DOHH2 (cell line): ENCODE results near the gene SCG3.

Experiments
- CTCF ChIP-seq: fragments of 200-600 bp; sonication (generic); IDR thresholded peaks from one replicate; pipeline ENCODE4 v1.5.1; 2014; ENCODE audit warnings: antibody characterized with exemption, mild to moderate bottlenecking, low read depth, low read length; ENCODE audit not compliant: poor library complexity, severe bottlenecking
- EZH2phosphoT487 ChIP-seq: fragments of 200-600 bp; sonication (generic); IDR thresholded peaks from 2 replicates; pipeline ENCODE4 v1.6.1; 2017; ENCODE audit warnings: borderline replicate concordance, mild to moderate bottlenecking, antibody characterized with exemption, low read length, moderate library complexity, mixed read lengths

GRCh38 chr15:51731549-51732267 is 50.4 kb downstream of the SCG3 start:
- TF ChIP-seq CTCF (no peak), EZH2phosphoT487 (no peak)
